ENCODE data around the gene ATP5F1C. TPM values are rescaled to one million over a fixed set of nuclear protein-coding genes. Genes with fewer than 3 reads are reported as not detected.

The ATP5F1C gene
- total RNA-seq, 4 donors from 2014 or later = 148 to 233 (median 216) TPM

DNA sequence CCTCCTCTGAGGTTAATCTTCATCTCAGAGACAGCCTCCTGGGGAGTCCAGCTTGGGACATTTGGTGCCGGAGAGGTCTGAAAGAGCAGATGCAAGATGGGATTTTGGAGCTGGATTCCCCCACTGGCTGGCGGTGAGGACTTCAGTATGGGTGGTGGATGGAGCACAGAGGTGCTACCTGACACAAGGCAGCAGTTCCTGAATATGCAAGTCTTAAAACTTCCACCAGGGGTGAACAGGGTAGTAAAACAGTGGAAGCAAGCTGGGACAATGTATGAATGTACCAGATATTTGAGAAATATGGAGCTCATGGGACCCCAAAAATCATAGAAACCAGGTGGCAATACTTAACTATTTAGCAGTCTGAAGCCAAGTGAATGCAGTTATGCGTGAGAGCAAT lies 25.5 kb downstream of the ATP5F1C start:
- 69 to 73% methylated on average over 3 of the region's 3 CpGs for WGBS, 2 donors
- intact Hi-C loops (cut with DNase I; ENCODE audit: low total_unique reads) = no loop called here
- TF ChIP-seq, protein P1, sequence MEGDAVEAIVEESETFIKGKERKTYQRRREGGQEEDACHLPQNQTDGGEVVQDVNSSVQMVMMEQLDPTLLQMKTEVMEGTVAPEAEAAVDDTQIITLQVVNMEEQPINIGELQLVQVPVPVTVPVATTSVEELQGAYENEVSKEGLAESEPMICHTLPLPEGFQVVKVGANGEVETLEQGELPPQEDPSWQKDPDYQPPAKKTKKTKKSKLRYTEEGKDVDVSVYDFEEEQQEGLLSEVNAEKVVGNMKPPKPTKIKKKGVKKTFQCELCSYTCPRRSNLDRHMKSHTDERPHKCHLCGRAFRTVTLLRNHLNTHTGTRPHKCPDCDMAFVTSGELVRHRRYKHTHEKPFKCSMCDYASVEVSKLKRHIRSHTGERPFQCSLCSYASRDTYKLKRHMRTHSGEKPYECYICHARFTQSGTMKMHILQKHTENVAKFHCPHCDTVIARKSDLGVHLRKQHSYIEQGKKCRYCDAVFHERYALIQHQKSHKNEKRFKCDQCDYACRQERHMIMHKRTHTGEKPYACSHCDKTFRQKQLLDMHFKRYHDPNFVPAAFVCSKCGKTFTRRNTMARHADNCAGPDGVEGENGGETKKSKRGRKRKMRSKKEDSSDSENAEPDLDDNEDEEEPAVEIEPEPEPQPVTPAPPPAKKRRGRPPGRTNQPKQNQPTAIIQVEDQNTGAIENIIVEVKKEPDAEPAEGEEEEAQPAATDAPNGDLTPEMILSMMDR (IDR thresholded peaks at IDR 0.05) = no peak
- no peak for TF ChIP-seq POLR2A (IDR thresholded peaks at IDR 0.05)
- DNase-seq (ENCODE audit: low spot score in 2 of 2) = no peak
- no peak overlapping the region for H3K4me3 ChIP-seq (ENCODE audit: low read depth, poor library complexity, severe bottlenecking)

DNA sequence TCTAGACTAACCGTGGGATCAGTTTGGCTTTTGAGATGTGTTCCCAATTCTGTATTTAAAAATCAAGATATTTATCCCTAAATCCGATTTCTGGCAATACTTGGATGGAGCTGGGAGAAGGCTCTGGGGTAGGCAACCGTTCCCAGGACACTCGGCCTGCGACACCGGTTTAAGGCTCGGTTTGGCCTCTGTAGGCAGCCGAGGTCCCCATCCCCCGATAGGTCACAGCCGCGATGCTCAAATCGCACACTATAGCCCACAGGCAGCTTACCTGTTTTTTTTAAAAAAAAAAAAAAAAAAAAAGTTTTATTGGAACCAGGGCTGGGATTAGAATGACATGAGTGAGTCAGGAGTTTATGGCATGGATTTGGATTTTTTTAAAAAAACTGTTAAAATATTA lies 29.6 kb downstream of the ATP5F1C start:
- no peak overlapping the region for H3K4me3 ChIP-seq (ENCODE audit: low read depth, poor library complexity, severe bottlenecking)
- 13 to 15% methylated on average over 12 of the region's 12 CpGs for WGBS, 2 donors
- no peak for DNase-seq (ENCODE audit: low spot score in 2 of 2)
- TF ChIP-seq, protein P1 (IDR thresholded peaks at IDR 0.05) = no peak
- no peak for TF ChIP-seq POLR2A (IDR thresholded peaks at IDR 0.05)
- intact Hi-C loops (cut with DNase I; ENCODE audit: low total_unique reads) = no loop called here

DNA sequence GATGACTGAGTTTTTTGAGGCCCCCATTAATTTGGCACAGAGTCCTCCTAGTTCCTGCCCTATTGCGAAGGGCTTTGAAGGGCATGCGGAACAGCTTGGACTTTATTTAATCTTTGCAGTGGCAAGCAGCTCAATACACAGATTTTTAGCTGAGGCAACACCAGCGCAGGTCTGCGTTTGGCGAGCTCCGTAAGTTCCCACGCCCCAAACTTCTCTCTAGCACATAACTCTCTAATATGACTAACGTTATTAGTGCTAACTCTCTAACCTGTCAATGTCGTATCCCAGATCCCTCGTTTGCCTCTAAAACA lies 30.0 kb downstream of the ATP5F1C start:
- DNase-seq (ENCODE audit: low spot score in 2 of 2) = no peak
- TF ChIP-seq, protein P1 (IDR thresholded peaks at IDR 0.05) = no peak
- no peak for TF ChIP-seq POLR2A (IDR thresholded peaks at IDR 0.05)
- WGBS, 2 donors = 0 to 2% methylated on average over 10 of the region's 10 CpGs
- peak overlapping the region; percentile 90 for H3K4me3 ChIP-seq (ENCODE audit: low read depth, poor library complexity, severe bottlenecking)
- intact Hi-C loops (cut with DNase I; ENCODE audit: low total_unique reads) = no loop called here

DNA sequence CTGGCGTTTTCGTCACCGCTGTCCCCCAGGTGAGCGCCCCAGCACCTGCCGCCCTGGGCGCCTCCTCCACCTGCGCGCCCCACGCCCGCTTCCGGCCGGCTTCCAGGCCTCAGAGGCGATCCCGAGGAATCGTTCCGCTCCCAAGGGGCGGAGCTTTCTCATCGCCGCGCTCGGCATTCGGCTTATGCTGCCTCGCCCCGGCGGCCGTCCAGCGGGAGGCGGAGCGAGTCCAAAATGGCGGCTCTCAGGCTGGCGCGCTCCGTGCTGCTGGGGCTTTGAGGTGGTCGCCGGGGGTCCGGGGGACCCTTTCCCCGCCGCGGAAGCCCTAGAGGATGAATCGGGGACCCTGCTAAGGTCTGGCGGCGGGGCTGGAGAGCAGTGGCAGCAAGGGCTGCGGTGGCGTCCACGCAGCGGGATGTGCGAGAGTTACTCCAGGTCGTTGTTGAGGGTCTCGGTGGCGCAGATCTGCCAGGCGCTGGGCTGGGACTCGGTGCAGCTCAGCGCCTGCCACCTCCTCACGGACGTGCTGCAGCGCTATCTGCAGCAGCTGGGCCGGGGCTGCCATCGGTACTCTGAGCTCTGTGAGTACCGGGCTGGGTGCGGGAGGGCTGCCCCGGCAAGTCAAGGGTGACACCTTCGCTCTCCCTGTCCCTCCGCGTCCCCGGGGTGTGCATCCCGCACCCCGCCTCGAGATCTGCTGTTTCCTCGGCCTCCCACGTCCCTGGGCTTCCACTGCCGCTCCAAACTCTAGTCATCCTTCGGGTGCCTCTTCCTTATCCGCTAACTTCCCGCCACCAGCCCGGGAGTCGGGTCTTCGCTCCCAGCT lies 30.5 kb downstream of the ATP5F1C start, which contains the start of gene TAF3:
Gene TAF3 (plus strand): TSS at position 211 of the 826 bp plus-strand sequence. CDS start 205 bp downstream, at position 416.
- peak; percentile 85 to 98 for DNase-seq (ENCODE audit: low spot score in 2 of 2)
- peak within 1 kb of the TSS; percentile 90 for H3K4me3 ChIP-seq (ENCODE audit: low read depth, poor library complexity, severe bottlenecking)
- intact Hi-C loops (cut with DNase I; ENCODE audit: low total_unique reads) = no loop called here
- whole genome bisulfite sequencing, 2 donors = 0% methylated on average over 31 to 62 of the region's 77 CpGs
- no peak for TF ChIP-seq POLR2A (IDR thresholded peaks at IDR 0.05)
- TF ChIP-seq, protein P1 (IDR thresholded peaks at IDR 0.05) = no peak

DNA sequence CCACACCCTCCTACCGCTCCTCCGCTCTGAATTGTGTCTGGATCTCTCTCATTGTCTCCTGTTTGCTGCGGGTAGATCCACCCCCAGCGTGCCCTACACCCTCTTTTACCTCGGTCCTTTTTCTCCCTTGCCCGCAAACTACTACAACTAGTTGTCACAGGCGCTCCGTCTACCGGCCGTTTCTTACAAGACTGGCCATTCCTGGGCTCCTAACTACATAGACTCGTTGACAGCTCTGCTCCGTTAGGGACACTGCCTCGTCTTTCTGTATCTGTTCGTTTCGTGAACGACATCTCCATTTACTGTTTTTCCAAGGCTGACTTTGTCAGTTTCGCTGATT lies 31.1 kb downstream of the ATP5F1C start:
- peak overlapping the region; percentile 90 for H3K4me3 ChIP-seq (ENCODE audit: low read depth, poor library complexity, severe bottlenecking)
- 1% methylated on average over 17 of the region's 17 CpGs for WGBS, 2 donors
- no peak for TF ChIP-seq POLR2A (IDR thresholded peaks at IDR 0.05)
- TF ChIP-seq, protein P1 (IDR thresholded peaks at IDR 0.05) = no peak
- intact Hi-C loops (cut with DNase I; ENCODE audit: low total_unique reads) = no loop called here
- peak in 1 of 2 donors; percentile 22 for DNase-seq (ENCODE audit: low spot score in 2 of 2)

DNA sequence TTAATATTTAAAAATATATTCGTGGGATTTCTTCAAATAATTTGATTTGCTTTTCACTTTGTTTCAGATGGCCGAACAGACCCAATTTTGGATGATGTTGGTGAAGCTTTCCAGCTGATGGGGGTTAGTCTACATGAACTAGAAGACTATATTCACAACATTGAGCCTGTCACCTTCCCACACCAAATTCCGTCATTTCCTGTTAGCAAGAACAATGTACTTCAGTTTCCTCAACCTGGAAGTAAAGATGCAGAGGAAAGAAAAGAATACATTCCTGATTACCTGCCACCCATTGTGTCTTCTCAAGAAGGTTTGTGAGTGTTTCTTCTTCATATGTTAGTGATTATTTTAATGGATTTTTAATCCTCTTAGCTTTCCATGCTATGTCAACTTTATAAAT lies 36.3 kb downstream of the ATP5F1C start:
- intact Hi-C loops (cut with DNase I; ENCODE audit: low total_unique reads) = no loop called here
- no peak for TF ChIP-seq POLR2A (IDR thresholded peaks at IDR 0.05)
- TF ChIP-seq, protein P1 (IDR thresholded peaks at IDR 0.05) = no peak
- no peak overlapping the region for H3K4me3 ChIP-seq (ENCODE audit: low read depth, poor library complexity, severe bottlenecking)
- 85% methylated on average over 3 of the region's 3 CpGs for WGBS, 2 donors
- no peak for DNase-seq (ENCODE audit: low spot score in 2 of 2)
